OCI-LY1 (cell line): ENCODE measurements around the gene RAPGEF3.

Experiments used
- H2AFZ ChIP-seq: fragments of 200-600 bp; sonication (generic), shearing (Covaris generic); 2 replicates; pipeline ENCODE4 v1.6.0; 2014; ENCODE audit warnings: antibody characterized with exemption, mild to moderate bottlenecking, low read length
- H3F3A ChIP-seq: fragments of 200-600 bp; sonication (generic), shearing (Covaris generic); 2 replicates; pipeline ENCODE4 v1.6.0; 2014; ENCODE audit warnings: mild to moderate bottlenecking, antibody characterized with exemption, low read length, moderate library complexity; ENCODE audit not compliant: insufficient read depth
- H3K27ac ChIP-seq: fragments of 200-600 bp; sonication (generic); 2 replicates; pipeline ENCODE4 v1.5.1; 2014; ENCODE audit warnings: low read length, mixed run types, mild to moderate bottlenecking, low read depth; ENCODE audit not compliant: poor library complexity, severe bottlenecking
- H3K27me3 ChIP-seq: fragments of 200-600 bp; sonication (generic); 2 replicates; pipeline ENCODE4 v1.6.0; 2014; ENCODE audit warnings: antibody characterized with exemption, mild to moderate bottlenecking, low read length, moderate library complexity; ENCODE audit not compliant: insufficient read depth
- H3K36me3 ChIP-seq: fragments of 200-600 bp; sonication (generic); 2 replicates; pipeline ENCODE4 v1.6.1; 2014; ENCODE audit warnings: mild to moderate bottlenecking, antibody characterized with exemption, low read length, moderate library complexity, mixed read lengths; ENCODE audit not compliant: insufficient read depth
- H3K4me1 ChIP-seq: fragments of 200-600 bp; sonication (generic); 2 replicates; pipeline ENCODE4 v1.5.1; 2014; ENCODE audit warnings: mild to moderate bottlenecking, low read length, moderate library complexity; ENCODE audit not compliant: insufficient read depth, severe bottlenecking
- H3K4me2 ChIP-seq: fragments of 200-600 bp; sonication (generic), shearing (Covaris generic); 2 replicates; pipeline ENCODE4 v1.6.1; 2014; ENCODE audit warnings: low read length
- H3K4me3 ChIP-seq: fragments of 200-600 bp; sonication (generic); 2 replicates; pipeline ENCODE4 v1.5.1; 2014; ENCODE audit warnings: low read length, low read depth, mild to moderate bottlenecking, mixed read lengths; ENCODE audit not compliant: poor library complexity, severe bottlenecking
- H3K79me2 ChIP-seq: fragments of 200-600 bp; shearing (Covaris generic); 2 replicates; pipeline ENCODE4 v1.6.1; 2016; ENCODE audit warnings: mixed run types, low read length, mixed read lengths; ENCODE audit not compliant: insufficient read depth
- H3K9ac ChIP-seq: fragments of 200-600 bp; sonication (generic), shearing (Covaris generic); 2 replicates; pipeline ENCODE4 v1.6.1; 2014; ENCODE audit warnings: mild to moderate bottlenecking, low read length, mixed read lengths
- H3K9me2 ChIP-seq: fragments of 200-600 bp; sonication (generic), shearing (Covaris generic); 2 replicates; pipeline ENCODE4 v1.6.1; 2014; ENCODE audit warnings: low read depth, mild to moderate bottlenecking, low read length, mixed read lengths
- H3K9me3 ChIP-seq: fragments of 200-600 bp; shearing (Covaris generic); 2 replicates; pipeline ENCODE4 v1.6.1; 2014; ENCODE audit warnings: low read length, mixed read lengths
- H4K20me1 ChIP-seq: fragments of 200-600 bp; sonication (generic), shearing (Covaris generic); 2 replicates; pipeline ENCODE4 v1.6.0; 2016; ENCODE audit warnings: mild to moderate bottlenecking, low read length; ENCODE audit not compliant: insufficient read depth
- CTCF ChIP-seq: fragments of 200-600 bp; sonication (generic), shearing (Covaris generic); IDR thresholded peaks from 2 replicates; pipeline ENCODE4 v1.5.1; 2017; ENCODE audit warnings: mild to moderate bottlenecking, antibody characterized with exemption, low read length, moderate library complexity, mixed read lengths
- EZH2 ChIP-seq: fragments of 200-600 bp; sonication (generic), shearing (Covaris generic); IDR thresholded peaks from 2 replicates; pipeline ENCODE4 v1.8.0; 2017; ENCODE audit warnings: borderline replicate concordance, mixed run types, mild to moderate bottlenecking, antibody characterized with exemption, low read length, moderate library complexity, mixed read lengths

RAPGEF3 gene

GRCh38 chr12:47791351-47791746 lies 32.7 kb upstream of the RAPGEF3 start:
- Histone ChIP-seq H3K9ac (no peak overlapping the region), H3K27me3 (no peaks in the 10 kb centered on the region), H3K4me2 (no peak overlapping the region), H2AFZ (no peak overlapping the region), H3K36me3 (peaks cover 98% of the 10 kb centered on the region), H3K9me3 (no peaks in the 10 kb centered on the region), H3K4me3 (no peak overlapping the region), H4K20me1 (no peaks in the 10 kb centered on the region), H3K9me2 (no peaks in the 10 kb centered on the region), H3K4me1 (no peaks in the 10 kb centered on the region), H3K79me2 (no peaks in the 10 kb centered on the region), H3F3A (no peaks in the 10 kb centered on the region), H3K27ac (no peak overlapping the region)
- TF ChIP-seq CTCF (no peak), EZH2 (no peak)

GRCh38 chr12:47790676-47791350 lies 32.1 kb upstream of the RAPGEF3 start:
- H3K27me3 ChIP-seq, result no peaks in the 10 kb centered on the region
- H3K9me3 ChIP-seq, result no peaks in the 10 kb centered on the region
- no peaks in the 10 kb centered on the region for H3F3A ChIP-seq
- no peak overlapping the region for H3K4me3 ChIP-seq
- no peak overlapping the region for H3K4me2 ChIP-seq
- H3K79me2 ChIP-seq, result no peaks in the 10 kb centered on the region
- H3K9ac ChIP-seq, result no peak overlapping the region
- H3K4me1 ChIP-seq, result no peaks in the 10 kb centered on the region
- no peak for TF ChIP-seq EZH2
- no peak for TF ChIP-seq CTCF
- no peak overlapping the region for H2AFZ ChIP-seq
- no peaks in the 10 kb centered on the region for H3K9me2 ChIP-seq
- no peak overlapping the region for H3K27ac ChIP-seq
- H4K20me1 ChIP-seq, result no peaks in the 10 kb centered on the region
- peaks cover 100% of the 10 kb centered on the region for H3K36me3 ChIP-seq

- Histone ChIP-seq H3K9me3 (no peaks in the 10 kb centered on the region), H3K36me3 (peaks cover 100% of the 10 kb centered on the region), H3K4me1 (no peaks in the 10 kb centered on the region), H3K4me3 (no peak overlapping the region), H3K9ac (no peak overlapping the region), H3K27ac (no peak overlapping the region), H3K9me2 (no peaks in the 10 kb centered on the region), H3K79me2 (no peaks in the 10 kb centered on the region), H3K4me2 (no peak overlapping the region), H4K20me1 (no peaks in the 10 kb centered on the region), H3K27me3 (no peaks in the 10 kb centered on the region), H3F3A (no peaks in the 10 kb centered on the region), H2AFZ (no peak overlapping the region)
- TF ChIP-seq CTCF, result no peak
- no peak for TF ChIP-seq EZH2
Measured at GRCh38 chr12:47789712-47790489, 31.2 kb upstream of the RAPGEF3 start.
